ENCODE measurements around the gene PPP1R13L. TPM values are rescaled to one million over a fixed set of nuclear protein-coding genes. Genes with fewer than 3 reads are reported as not detected.

PPP1R13L gene
- total RNA-seq, 1 donor from 2014 or later, result under 0.01 TPM

Small RNA genes lying within 50 kb of the gene (small RNA-seq; reads per million reads assigned to genes)
- gene MIR6088, result not detected

Other genes with a start within 250 kb of the PPP1R13L start
- 1.2 TPM for gene NKPD1, start 244.1 kb downstream of the PPP1R13L start, total RNA-seq
- 2.9 TPM for gene TRAPPC6A, start 226.8 kb downstream of the PPP1R13L start, total RNA-seq
- 3.3 TPM for gene BLOC1S3, start 226.3 kb downstream of the PPP1R13L start, total RNA-seq
- not detected for gene EXOC3L2, start 159.7 kb downstream of the PPP1R13L start, total RNA-seq
- 32.6 TPM for gene MARK4, start 153.8 kb downstream of the PPP1R13L start, total RNA-seq
- not detected for gene CKM, start 82.2 kb downstream of the PPP1R13L start, total RNA-seq
- gene KLC3, start 64.3 kb downstream of the PPP1R13L start, total RNA-seq, result 0.41 TPM
- gene ERCC2, start 34.5 kb downstream of the PPP1R13L start, total RNA-seq, result 14.3 TPM
- 3.7 TPM for gene POLR1G, start 1.6 kb upstream of the PPP1R13L start, total RNA-seq
- 55.0 TPM for gene ERCC1, start 18.8 kb upstream of the PPP1R13L start, total RNA-seq
- 2.0 TPM for gene FOSB, start 62.9 kb upstream of the PPP1R13L start, total RNA-seq
- gene RTN2, start 92.0 kb upstream of the PPP1R13L start, total RNA-seq, result 54.2 TPM
- gene PPM1N, start 93.4 kb upstream of the PPP1R13L start, total RNA-seq, result 0.82 TPM
- gene VASP, start 102.4 kb upstream of the PPP1R13L start, total RNA-seq, result 9.0 TPM
- gene OPA3, start 179.7 kb upstream of the PPP1R13L start, total RNA-seq, result 1.6 TPM
- under 0.01 TPM for gene GPR4, start 197.1 kb upstream of the PPP1R13L start, total RNA-seq
- gene EML2, start 234.3 kb upstream of the PPP1R13L start, total RNA-seq, result 13.0 TPM

Data from frontal cortex (tissue), 1 donor.